IPS-20b (cell line): ENCODE results near the gene CLDND2.
A peak's percentile ranks its signal among the peaks of the same experiment; 100 is the strongest.

Source experiments
- H3K27ac ChIP-seq: one replicate; pipeline ENCODE4 v1.5.1; 2013; ENCODE audit warnings: low read length
- H3K27me3 ChIP-seq: 2 replicates; pipeline ENCODE4 v1.6.1; 2013; ENCODE audit warnings: mild to moderate bottlenecking, low read length, inconsistent platforms; ENCODE audit not compliant: insufficient read depth
- H3K36me3 ChIP-seq: 2 replicates; pipeline ENCODE4 v1.6.1; 2013; ENCODE audit warnings: low read depth, mild to moderate bottlenecking, inconsistent platforms, low read length, moderate library complexity; ENCODE audit not compliant: insufficient read depth
- H3K4me1 ChIP-seq: 2 replicates; pipeline ENCODE4 v1.6.1; 2013; ENCODE audit warnings: mild to moderate bottlenecking, control low read depth, inconsistent platforms, low read length, moderate library complexity; ENCODE audit not compliant: insufficient read depth
- H3K4me3 ChIP-seq: 2 replicates; pipeline ENCODE4 v1.5.1; 2013; ENCODE audit warnings: mild to moderate bottlenecking, low read length, inconsistent platforms
- H3K9ac ChIP-seq: 2 replicates; pipeline ENCODE4 v1.6.1; 2013; ENCODE audit warnings: low read depth, mild to moderate bottlenecking, inconsistent platforms, low read length, moderate library complexity
- H3K9me3 ChIP-seq: 2 replicates; pipeline ENCODE4 v1.6.1; 2013; ENCODE audit warnings: mild to moderate bottlenecking, low read depth, low read length, inconsistent platforms; ENCODE audit not compliant: insufficient read depth

Gene CLDND2

GRCh38 chr19:51337861-51338562 lies 30.8 kb downstream of the CLDND2 start:
- H3K27ac ChIP-seq: no peak overlapping the region

DNA sequence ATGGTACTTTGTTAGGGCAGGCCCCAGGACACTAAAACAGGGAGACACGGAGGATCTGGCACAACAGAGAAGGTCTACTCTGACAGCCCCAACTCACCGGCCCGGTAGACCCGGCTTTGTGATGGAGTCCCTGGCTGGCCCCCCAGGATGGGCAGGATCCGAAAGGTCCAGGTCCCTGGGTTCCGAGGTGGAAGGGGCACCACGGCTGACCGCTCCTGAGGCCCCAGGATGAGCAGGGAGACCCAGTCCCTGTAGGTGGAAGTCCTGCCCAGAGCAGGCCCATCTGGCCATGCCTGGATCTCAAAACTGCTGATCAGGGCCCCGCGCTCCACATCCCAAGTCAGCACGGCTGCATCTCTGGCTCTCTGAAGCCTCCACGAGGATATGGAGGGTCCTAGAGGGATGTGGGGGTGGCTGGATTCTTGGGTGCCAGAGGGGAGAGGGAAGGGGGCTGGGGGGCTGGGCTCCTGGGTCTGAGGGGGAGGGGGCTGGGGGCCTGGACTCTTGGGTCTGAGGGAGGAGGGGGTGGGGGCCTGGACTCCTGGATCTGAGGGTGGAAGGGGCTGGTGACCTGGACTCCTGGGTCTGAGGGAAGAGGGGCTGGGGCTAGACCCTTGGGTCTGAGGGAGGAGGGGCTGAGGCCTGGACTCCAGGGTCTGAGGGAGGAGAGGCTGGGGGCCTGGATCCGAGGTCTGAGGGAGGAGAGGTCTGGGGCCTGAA lies 31.5 kb downstream of the CLDND2 start:
- Histone ChIP-seq H3K4me1 (peaks cover 5% of the 10 kb centered on the region; the same call in 1 of the 2 replicates), H3K27ac (no peak overlapping the region), H3K36me3 (peaks cover under 1% of the 10 kb centered on the region; the same call in 1 of the 2 replicates), H3K9ac (no peak overlapping the region), H3K4me3 (no peak overlapping the region), H3K27me3 (peaks cover 19% of the 10 kb centered on the region), H3K9me3 (no peaks in the 10 kb centered on the region)

More at GRCh38 chr19:51337861-51338562, 30.8 kb downstream of the CLDND2 start:
- Histone ChIP-seq H3K36me3 (no peaks in the 10 kb centered on the region), H3K9ac (peak overlapping the region; percentile 54; the same call in 1 of the 2 replicates), H3K9me3 (no peaks in the 10 kb centered on the region), H3K4me1 (peaks cover 8% of the 10 kb centered on the region; the same call in 1 of the 2 replicates), H3K4me3 (peak overlapping the region; percentile 76), H3K27me3 (peaks cover 19% of the 10 kb centered on the region)

DNA sequence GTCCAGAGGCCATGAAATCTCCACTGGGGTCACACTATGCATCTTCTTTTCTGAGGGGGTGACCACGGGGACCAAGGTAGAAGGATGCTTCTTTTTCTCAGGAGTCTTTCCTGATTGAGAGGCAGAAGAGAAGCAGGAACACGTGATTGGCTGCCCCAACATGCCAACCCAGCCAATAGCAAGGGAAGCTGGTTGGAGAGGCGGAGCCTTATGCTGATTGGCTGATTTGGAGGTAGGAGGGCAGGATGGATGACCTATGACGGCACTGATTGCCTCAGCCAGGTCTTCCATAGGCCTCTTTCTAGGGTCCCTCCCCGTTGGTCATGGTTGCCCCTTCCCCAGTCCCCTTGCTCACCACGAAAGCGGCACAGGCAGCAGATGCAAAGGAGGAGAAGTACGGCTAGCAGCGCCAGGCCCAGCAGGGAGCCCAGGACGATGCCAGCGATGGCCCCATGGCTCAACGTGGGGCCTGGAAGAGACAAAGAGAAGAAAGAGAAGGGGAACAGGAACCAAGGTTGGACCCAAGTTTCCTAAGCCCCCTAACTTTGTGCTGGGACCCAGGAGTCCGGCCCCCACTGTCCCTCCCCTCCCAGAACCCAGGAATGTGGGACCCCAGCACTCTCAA lies 34.9 kb downstream of the CLDND2 start:
- Histone ChIP-seq H3K4me3 (no peak overlapping the region), H3K9ac (no peak overlapping the region)

GRCh38 chr19:51331716-51332115 lies 37.1 kb downstream of the CLDND2 start:
- Histone ChIP-seq H3K36me3 (peaks cover 16% of the 10 kb centered on the region), H3K4me3 (no peak overlapping the region), H3K27ac (no peak overlapping the region), H3K9ac (no peak overlapping the region), H3K27me3 (peaks cover 9% of the 10 kb centered on the region), H3K9me3 (no peaks in the 10 kb centered on the region), H3K4me1 (peaks cover 2% of the 10 kb centered on the region; the same call in 1 of the 2 replicates)

More for the DNA sequence above, 34.9 kb downstream of the CLDND2 start:
- Histone ChIP-seq H3K27ac (no peak overlapping the region), H3K27me3 (no peaks in the 10 kb centered on the region), H3K4me1 (no peaks in the 10 kb centered on the region), H3K9me3 (no peaks in the 10 kb centered on the region), H3K36me3 (peaks cover 16% of the 10 kb centered on the region)

- H3K4me3 ChIP-seq: no peak overlapping the region
- H3K9me3 ChIP-seq: no peaks in the 10 kb centered on the region
- H3K36me3 ChIP-seq: peaks cover 16% of the 10 kb centered on the region
- H3K9ac ChIP-seq: no peak overlapping the region
- H3K27me3 ChIP-seq: peaks cover 13% of the 10 kb centered on the region
- H3K4me1 ChIP-seq: peaks cover 2% of the 10 kb centered on the region; the same call in 1 of the 2 replicates
- H3K27ac ChIP-seq: no peak overlapping the region
Measured at GRCh38 chr19:51331193-51331592, 37.6 kb downstream of the CLDND2 start.

DNA sequence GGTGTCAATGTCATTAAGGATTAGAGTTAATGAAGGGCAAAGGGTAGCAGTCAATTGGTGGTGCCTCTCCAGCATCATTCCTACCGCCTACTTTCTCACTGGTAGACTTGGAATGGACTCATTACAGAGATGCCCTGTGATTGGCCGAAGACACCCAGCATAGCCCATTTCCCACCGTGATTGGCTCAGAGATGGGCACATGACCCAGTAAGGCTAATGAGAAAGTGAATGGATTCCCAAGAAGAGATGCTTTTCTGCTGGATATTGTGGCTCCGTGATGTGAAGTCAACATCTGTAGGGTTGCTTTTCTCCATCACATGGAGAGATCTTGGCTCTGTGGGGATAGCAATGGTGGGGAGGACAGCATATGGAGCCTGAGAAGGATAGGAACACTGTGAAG lies 38.4 kb downstream of the CLDND2 start:
- no peak overlapping the region for H3K4me3 ChIP-seq
- H3K36me3 ChIP-seq: peaks cover 16% of the 10 kb centered on the region
- H3K27me3 ChIP-seq: peaks cover 20% of the 10 kb centered on the region

GRCh38 chr19:51329411-51329810 lies 39.4 kb downstream of the CLDND2 start:
- Histone ChIP-seq H3K9me3 (no peaks in the 10 kb centered on the region), H3K36me3 (peaks cover 16% of the 10 kb centered on the region), H3K9ac (no peak overlapping the region), H3K27me3 (peaks cover 20% of the 10 kb centered on the region), H3K4me3 (no peak overlapping the region), H3K27ac (no peak overlapping the region), H3K4me1 (peaks cover 2% of the 10 kb centered on the region; the same call in 1 of the 2 replicates)

More for the DNA sequence above, 38.4 kb downstream of the CLDND2 start:
- Histone ChIP-seq H3K27ac (no peak overlapping the region), H3K9me3 (no peaks in the 10 kb centered on the region), H3K9ac (no peak overlapping the region), H3K4me1 (peaks cover 2% of the 10 kb centered on the region; the same call in 1 of the 2 replicates)

GRCh38 chr19:51327066-51328001 lies 41.5 kb downstream of the CLDND2 start:
- peaks cover 15% of the 10 kb centered on the region for H3K36me3 ChIP-seq
- peak overlapping the region; percentile 62 for H3K4me3 ChIP-seq
- H3K4me1 ChIP-seq: peaks cover 2% of the 10 kb centered on the region; the same call in 1 of the 2 replicates
- peaks cover 20% of the 10 kb centered on the region for H3K27me3 ChIP-seq
- no peak overlapping the region for H3K27ac ChIP-seq
- H3K9me3 ChIP-seq: no peaks in the 10 kb centered on the region
- H3K9ac ChIP-seq: peak overlapping the region; percentile 55; the same call in 1 of the 2 replicates

- Histone ChIP-seq H3K27me3 (peaks cover 20% of the 10 kb centered on the region), H3K36me3 (peaks cover 6% of the 10 kb centered on the region), H3K9me3 (no peaks in the 10 kb centered on the region), H3K4me1 (peaks cover 2% of the 10 kb centered on the region; the same call in 1 of the 2 replicates), H3K9ac (no peak overlapping the region; the same call in 1 of the 2 replicates), H3K4me3 (peak overlapping the region; percentile 62; the same call in 1 of the 2 replicates), H3K27ac (no peak overlapping the region)
Measured at GRCh38 chr19:51326216-51327065, 42.4 kb downstream of the CLDND2 start.
